ENCODE data around the gene SLC19A2. TPM values are rescaled to one million over a fixed set of nuclear protein-coding genes. Genes with fewer than 3 reads are reported as not detected.

The SLC19A2 gene
- total RNA-seq, 2 donors from 2014 or later = 10.6 to 18.7 TPM

DNA sequence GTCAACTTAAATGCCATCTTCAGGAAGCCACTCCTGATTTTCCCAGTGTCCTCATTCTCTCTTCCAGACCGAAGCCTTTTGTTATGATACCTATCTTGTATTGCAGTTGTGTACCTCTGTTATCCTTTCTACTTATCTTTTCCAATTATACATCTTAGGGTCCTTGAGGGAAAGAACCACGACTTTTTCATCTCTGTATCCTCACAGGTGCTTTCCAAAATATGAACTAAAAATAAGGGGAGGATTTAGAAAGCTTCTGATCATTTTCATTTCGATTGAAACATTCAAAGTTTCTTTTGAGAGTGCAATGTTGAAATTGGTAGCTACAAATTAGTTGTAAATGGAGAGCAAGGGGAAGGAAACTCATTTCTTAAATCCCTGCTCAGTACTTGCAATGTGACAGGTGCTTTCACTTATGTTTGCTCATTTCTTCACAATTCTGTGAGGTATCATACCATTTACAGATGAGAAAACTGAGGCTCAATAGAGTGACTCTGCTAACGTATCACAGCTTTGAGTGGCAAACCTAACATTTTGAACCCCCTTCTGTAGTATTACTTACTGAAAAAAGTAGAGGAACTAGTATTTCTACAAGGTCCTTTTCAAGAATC, 24.2 kb downstream of the SLC19A2 start:
- H3K9me3 ChIP-seq = no peaks in the 10 kb centered on the region
- no peaks in the 10 kb centered on the region for H3K27me3 ChIP-seq (replicated peaks; ENCODE audit: insufficient read depth)
- H3K4me1 ChIP-seq (replicated peaks) = no peaks in the 10 kb centered on the region
- no peak overlapping the region for H3K4me3 ChIP-seq
- no peak overlapping the region for H3K27ac ChIP-seq
- intact Hi-C loops (cut with DNase I) = no loop called here
- 83% methylated on average over 4 of the region's 4 CpGs for WGBS
- DNase-seq (ENCODE audit: low spot score) = no peak
- H3K36me3 ChIP-seq = no peaks in the 10 kb centered on the region
- TF ChIP-seq POLR2AphosphoS5 (IDR thresholded peaks at IDR 0.05) = no peak
- no peak for TF ChIP-seq POLR2A (IDR thresholded peaks at IDR 0.05)
- TF ChIP-seq, protein P1, sequence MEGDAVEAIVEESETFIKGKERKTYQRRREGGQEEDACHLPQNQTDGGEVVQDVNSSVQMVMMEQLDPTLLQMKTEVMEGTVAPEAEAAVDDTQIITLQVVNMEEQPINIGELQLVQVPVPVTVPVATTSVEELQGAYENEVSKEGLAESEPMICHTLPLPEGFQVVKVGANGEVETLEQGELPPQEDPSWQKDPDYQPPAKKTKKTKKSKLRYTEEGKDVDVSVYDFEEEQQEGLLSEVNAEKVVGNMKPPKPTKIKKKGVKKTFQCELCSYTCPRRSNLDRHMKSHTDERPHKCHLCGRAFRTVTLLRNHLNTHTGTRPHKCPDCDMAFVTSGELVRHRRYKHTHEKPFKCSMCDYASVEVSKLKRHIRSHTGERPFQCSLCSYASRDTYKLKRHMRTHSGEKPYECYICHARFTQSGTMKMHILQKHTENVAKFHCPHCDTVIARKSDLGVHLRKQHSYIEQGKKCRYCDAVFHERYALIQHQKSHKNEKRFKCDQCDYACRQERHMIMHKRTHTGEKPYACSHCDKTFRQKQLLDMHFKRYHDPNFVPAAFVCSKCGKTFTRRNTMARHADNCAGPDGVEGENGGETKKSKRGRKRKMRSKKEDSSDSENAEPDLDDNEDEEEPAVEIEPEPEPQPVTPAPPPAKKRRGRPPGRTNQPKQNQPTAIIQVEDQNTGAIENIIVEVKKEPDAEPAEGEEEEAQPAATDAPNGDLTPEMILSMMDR (IDR thresholded peaks at IDR 0.05) = no peak

DNA sequence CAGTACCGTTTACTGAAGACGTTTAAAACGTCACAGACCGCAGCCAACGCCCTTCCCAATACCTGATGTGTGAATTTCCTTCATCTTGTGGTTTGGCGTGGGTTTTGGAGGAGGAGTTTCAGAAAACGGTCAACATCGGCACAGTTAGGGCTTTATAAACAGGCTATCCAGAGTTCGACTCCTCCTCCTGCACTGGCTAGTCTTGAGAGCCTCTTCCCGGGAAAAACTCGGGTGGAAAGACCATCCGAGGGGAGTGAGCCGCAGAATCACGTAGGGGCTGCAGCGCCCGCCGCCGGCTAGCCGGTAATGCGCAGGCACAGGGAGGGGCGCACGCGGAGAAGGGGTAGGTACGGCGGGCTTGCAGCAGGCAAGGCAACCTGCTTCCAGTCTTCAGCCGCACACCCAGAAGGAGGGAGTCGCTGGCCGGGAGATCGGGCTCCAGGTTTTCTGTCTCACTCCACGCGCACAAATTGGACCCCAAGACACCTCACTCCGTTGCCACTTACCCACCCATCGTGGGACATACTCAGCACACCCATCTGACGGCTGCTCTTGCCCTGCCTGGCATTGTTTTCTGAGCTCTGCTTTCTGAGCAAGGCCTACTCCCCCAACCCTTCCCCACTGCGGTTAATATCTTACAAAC, 25.4 kb downstream of the SLC19A2 start:
- H3K4me1 ChIP-seq (replicated peaks) = no peaks in the 10 kb centered on the region
- intact Hi-C loops (cut with DNase I) = no loop called here
- TF ChIP-seq, protein P1 (IDR thresholded peaks at IDR 0.05) = no peak
- TF ChIP-seq POLR2AphosphoS5 (IDR thresholded peaks at IDR 0.05) (no peak), POLR2A (IDR thresholded peaks at IDR 0.05) (no peak)
- DNase-seq (ENCODE audit: low spot score) = no peak
- no peaks in the 10 kb centered on the region for H3K27me3 ChIP-seq (replicated peaks; ENCODE audit: insufficient read depth)
- H3K9me3 ChIP-seq = no peaks in the 10 kb centered on the region
- H3K27ac ChIP-seq = no peak overlapping the region
- H3K36me3 ChIP-seq = no peaks in the 10 kb centered on the region
- peak overlapping the region; percentile 0 to 6 for H3K4me3 ChIP-seq
- WGBS = 11% methylated on average over 35 of the region's 35 CpGs

DNA sequence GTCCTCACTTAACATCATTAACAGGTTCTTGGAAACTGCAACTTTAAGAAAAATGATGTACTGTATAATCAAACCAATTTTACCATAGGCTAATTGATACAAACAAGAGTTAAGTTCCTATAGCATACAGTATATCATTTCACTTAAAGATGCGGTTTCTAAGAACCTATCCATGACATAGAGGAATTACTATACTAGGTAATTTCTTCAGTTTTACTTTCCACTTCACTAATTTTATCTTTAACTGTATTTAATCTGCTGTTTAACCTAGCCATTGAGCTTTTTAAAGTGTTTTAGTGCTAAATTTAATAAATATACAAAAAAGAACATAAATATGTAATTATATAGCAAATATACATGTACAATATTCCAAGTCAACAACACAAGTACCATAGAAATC, 28.3 kb downstream of the SLC19A2 start:
- Histone ChIP-seq H3K27ac (no peak overlapping the region), H3K4me3 (no peak overlapping the region), H3K4me1 (replicated peaks) (no peaks in the 10 kb centered on the region), H3K9me3 (no peaks in the 10 kb centered on the region), H3K36me3 (no peaks in the 10 kb centered on the region), H3K27me3 (replicated peaks; ENCODE audit: insufficient read depth) (no peaks in the 10 kb centered on the region)
- no peak for DNase-seq (ENCODE audit: low spot score)
- TF ChIP-seq POLR2A (IDR thresholded peaks at IDR 0.05) (no peak), POLR2AphosphoS5 (IDR thresholded peaks at IDR 0.05) (no peak)
- TF ChIP-seq, protein P1 (IDR thresholded peaks at IDR 0.05) = no peak
- intact Hi-C loops (cut with DNase I) = no loop called here
- 98% methylated on average over 1 of the region's 1 CpG for WGBS

DNA sequence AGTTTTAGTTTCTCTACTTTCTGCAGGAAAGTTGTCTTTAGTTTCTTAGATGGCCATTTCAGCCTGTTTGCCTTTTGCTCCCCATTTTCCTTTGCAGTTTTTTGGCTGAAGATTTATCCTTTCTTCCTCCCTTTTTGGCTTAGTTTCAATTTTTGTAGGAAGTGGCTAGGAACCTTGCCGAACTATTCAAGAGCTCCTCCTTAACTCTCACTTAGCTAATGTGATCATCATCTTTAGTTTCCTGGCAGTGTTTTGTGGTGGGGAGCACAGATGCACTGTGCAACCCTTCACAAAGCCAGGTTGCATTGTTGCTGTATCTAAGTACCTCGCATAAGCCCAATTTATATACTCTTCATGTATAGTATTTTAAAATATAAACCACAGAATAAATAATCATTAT, 29.7 kb downstream of the SLC19A2 start:
- 70% methylated on average over 2 of the region's 2 CpGs for WGBS
- Histone ChIP-seq H3K27ac (no peak overlapping the region), H3K27me3 (replicated peaks; ENCODE audit: insufficient read depth) (no peaks in the 10 kb centered on the region), H3K4me3 (no peak overlapping the region), H3K36me3 (no peaks in the 10 kb centered on the region), H3K9me3 (no peaks in the 10 kb centered on the region), H3K4me1 (replicated peaks) (no peaks in the 10 kb centered on the region)
- intact Hi-C loops (cut with DNase I) = no loop called here
- DNase-seq (ENCODE audit: low spot score) = no peak
- TF ChIP-seq POLR2A (IDR thresholded peaks at IDR 0.05) (no peak), POLR2AphosphoS5 (IDR thresholded peaks at IDR 0.05) (no peak)
- TF ChIP-seq, protein P1 (IDR thresholded peaks at IDR 0.05) = no peak

DNA sequence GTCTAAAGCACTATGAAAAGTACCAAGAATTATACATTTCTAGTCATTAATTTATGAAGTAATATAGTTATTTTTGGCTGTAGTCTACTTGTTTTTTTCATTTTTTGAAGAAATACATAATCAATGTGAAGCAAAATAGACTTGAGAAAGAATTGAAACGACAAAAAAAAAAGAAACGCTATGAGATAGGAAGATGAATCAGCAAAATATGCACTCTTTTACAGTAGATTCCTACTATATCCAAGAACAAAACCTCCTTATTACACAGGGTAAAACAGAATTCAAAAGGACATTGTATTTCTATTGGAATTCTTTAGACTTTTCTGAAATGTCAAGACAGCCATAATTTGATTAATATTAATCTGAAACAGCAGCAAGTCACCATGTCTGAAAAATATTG, 32.8 kb downstream of the SLC19A2 start:
- H3K36me3 ChIP-seq = no peaks in the 10 kb centered on the region
- H3K4me1 ChIP-seq (replicated peaks) = no peaks in the 10 kb centered on the region
- TF ChIP-seq, protein P1 (IDR thresholded peaks at IDR 0.05) = no peak
- TF ChIP-seq POLR2A (IDR thresholded peaks at IDR 0.05) (no peak), POLR2AphosphoS5 (IDR thresholded peaks at IDR 0.05) (no peak)
- intact Hi-C loops (cut with DNase I) = no loop called here
- H3K4me3 ChIP-seq = no peak overlapping the region
- WGBS = 83% methylated on average over 2 of the region's 2 CpGs
- H3K27ac ChIP-seq = no peak overlapping the region
- DNase-seq (ENCODE audit: low spot score) = no peak
- no peaks in the 10 kb centered on the region for H3K27me3 ChIP-seq (replicated peaks; ENCODE audit: insufficient read depth)
- H3K9me3 ChIP-seq = no peaks in the 10 kb centered on the region

All from prostate gland (tissue), 2 donors.